Measurements from ENCODE around the gene ASB2.

Gene ASB2

GRCh38 chr14:93960774-93961438 lies 15.5 kb downstream of the ASB2 start (continued):
- TF ChIP-seq TCF7L2 (IDR thresholded peaks at IDR 0.05; ENCODE audit: borderline replicate concordance, low read depth, low read length) (no peak), ZNF654 (tag by site-specific recombination; IDR thresholded peaks at IDR 0.05; ENCODE audit: low read depth) (peak; percentile 25; the same call in 1 of the 2 replicates), ZBTB26 (tag by site-specific recombination; optimal IDR thresholded peaks at IDR 0.05) (no peak), ZNF510 (tag by site-specific recombination; IDR thresholded peaks at IDR 0.05; ENCODE audit: insufficient replicate concordance) (no peak), ZNF544 (tag by site-specific recombination; IDR thresholded peaks at IDR 0.05) (no peak), ZNF473 (tag by site-specific recombination; IDR thresholded peaks at IDR 0.05) (no peak), KLF17 (tag by site-specific recombination; IDR thresholded peaks at IDR 0.05) (no peak), ZNF596 (tag by site-specific recombination; IDR thresholded peaks at IDR 0.05) (no peak), MYNN (tag by site-specific recombination; IDR thresholded peaks at IDR 0.05; ENCODE audit: borderline replicate concordance) (no peak), ZNF404 (tag by site-specific recombination; IDR thresholded peaks at IDR 0.05) (0 out of 2 replicates have a peak, but pooled peaks have one; percentile 41), ZNF132 (tag by site-specific recombination; IDR thresholded peaks at IDR 0.05; ENCODE audit: borderline replicate concordance) (no peak), ZSCAN4 (tag by site-specific recombination; IDR thresholded peaks at IDR 0.05) (no peak), TRIM28 (IDR thresholded peaks at IDR 0.05; ENCODE audit: borderline replicate concordance, low read length) (no peak), ZNF707 (tag by site-specific recombination; IDR thresholded peaks at IDR 0.05) (no peak), ZNF394 (tag by site-specific recombination; IDR thresholded peaks at IDR 0.05; ENCODE audit: borderline replicate concordance) (peak; percentile 89; the same call in 1 of the 2 replicates), ZNF214 (tag by site-specific recombination; IDR thresholded peaks at IDR 0.05; ENCODE audit: borderline replicate concordance) (no peak), ZNF174 (tag by site-specific recombination; IDR thresholded peaks at IDR 0.05) (no peak), ELK4 (IDR thresholded peaks at IDR 0.05; ENCODE audit: borderline replicate concordance, low read depth, low read length) (no peak), ZNF561 (tag by site-specific recombination; IDR thresholded peaks at IDR 0.05; ENCODE audit: borderline replicate concordance) (no peak), ZXDB (tag by site-specific recombination; IDR thresholded peaks at IDR 0.05) (no peak), ZNF302 (tag by site-specific recombination; IDR thresholded peaks at IDR 0.05; ENCODE audit: low read depth) (no peak), ZNF354C (tag by site-specific recombination; IDR thresholded peaks at IDR 0.05; ENCODE audit: borderline replicate concordance, low read depth) (no peak), ZBTB8A (tag by site-specific recombination; IDR thresholded peaks at IDR 0.05) (peak; percentile 36; the same call in 1 of the 2 replicates)
- TF ChIP-seq, protein P1, sequence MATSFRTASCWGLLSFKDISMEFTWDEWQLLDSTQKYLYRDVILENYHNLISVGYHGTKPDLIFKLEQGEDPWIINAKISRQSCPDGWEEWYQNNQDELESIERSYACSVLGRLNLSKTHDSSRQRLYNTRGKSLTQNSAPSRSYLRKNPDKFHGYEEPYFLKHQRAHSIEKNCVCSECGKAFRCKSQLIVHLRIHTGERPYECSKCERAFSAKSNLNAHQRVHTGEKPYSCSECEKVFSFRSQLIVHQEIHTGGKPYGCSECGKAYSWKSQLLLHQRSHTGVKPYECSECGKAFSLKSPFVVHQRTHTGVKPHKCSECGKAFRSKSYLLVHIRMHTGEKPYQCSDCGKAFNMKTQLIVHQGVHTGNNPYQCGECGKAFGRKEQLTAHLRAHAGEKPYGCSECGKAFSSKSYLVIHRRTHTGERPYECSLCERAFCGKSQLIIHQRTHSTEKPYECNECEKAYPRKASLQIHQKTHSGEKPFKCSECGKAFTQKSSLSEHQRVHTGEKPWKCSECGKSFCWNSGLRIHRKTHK (tag by site-specific recombination; IDR thresholded peaks at IDR 0.05), result no peak
- TF ChIP-seq, protein P2, sequence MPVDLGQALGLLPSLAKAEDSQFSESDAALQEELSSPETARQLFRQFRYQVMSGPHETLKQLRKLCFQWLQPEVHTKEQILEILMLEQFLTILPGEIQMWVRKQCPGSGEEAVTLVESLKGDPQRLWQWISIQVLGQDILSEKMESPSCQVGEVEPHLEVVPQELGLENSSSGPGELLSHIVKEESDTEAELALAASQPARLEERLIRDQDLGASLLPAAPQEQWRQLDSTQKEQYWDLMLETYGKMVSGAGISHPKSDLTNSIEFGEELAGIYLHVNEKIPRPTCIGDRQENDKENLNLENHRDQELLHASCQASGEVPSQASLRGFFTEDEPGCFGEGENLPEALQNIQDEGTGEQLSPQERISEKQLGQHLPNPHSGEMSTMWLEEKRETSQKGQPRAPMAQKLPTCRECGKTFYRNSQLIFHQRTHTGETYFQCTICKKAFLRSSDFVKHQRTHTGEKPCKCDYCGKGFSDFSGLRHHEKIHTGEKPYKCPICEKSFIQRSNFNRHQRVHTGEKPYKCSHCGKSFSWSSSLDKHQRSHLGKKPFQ (tag by site-specific recombination; IDR thresholded peaks at IDR 0.05), result no peak
- TF ChIP-seq, protein P3, sequence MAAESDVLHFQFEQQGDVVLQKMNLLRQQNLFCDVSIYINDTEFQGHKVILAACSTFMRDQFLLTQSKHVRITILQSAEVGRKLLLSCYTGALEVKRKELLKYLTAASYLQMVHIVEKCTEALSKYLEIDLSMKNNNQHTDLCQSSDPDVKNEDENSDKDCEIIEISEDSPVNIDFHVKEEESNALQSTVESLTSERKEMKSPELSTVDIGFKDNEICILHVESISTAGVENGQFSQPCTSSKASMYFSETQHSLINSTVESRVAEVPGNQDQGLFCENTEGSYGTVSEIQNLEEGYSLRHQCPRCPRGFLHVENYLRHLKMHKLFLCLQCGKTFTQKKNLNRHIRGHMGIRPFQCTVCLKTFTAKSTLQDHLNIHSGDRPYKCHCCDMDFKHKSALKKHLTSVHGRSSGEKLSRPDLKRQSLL (tag by site-specific recombination; IDR thresholded peaks at IDR 0.05), result no peak

Data from HEK293 (cell line).